ENCODE data around the gene GMCL2.

Gene GMCL2

GRCh38 chr5:178213748-178214151 lies 26.6 kb upstream of the GMCL2 start:
- Mint-ChIP-seq H3K4me1 (peaks cover 20% of the 10 kb centered on the region), H3K27me3 (no peaks in the 10 kb centered on the region), H3K4me3 (peak overlapping the region; percentile 37), H3K9me3 (no peaks in the 10 kb centered on the region), H3K27ac (peak overlapping the region; percentile 75), H3K36me3 (ENCODE audit: low read depth) (peaks cover 78% of the 10 kb centered on the region)
- DNase-seq (no peak), ATAC-seq (no peak)

GRCh38 chr5:178213003-178213461 lies 25.9 kb upstream of the GMCL2 start:
- H3K27me3 Mint-ChIP-seq: no peaks in the 10 kb centered on the region
- no peak overlapping the region for H3K4me3 Mint-ChIP-seq
- peaks cover 80% of the 10 kb centered on the region for H3K36me3 Mint-ChIP-seq (ENCODE audit: low read depth)
- peak; percentile 5 for ATAC-seq
- peak overlapping the region; percentile 75 for H3K27ac Mint-ChIP-seq
- peaks cover 23% of the 10 kb centered on the region for H3K4me1 Mint-ChIP-seq
- H3K9me3 Mint-ChIP-seq: no peaks in the 10 kb centered on the region
- DNase-seq: no peak

GRCh38 chr5:178212241-178213002 lies 25.3 kb upstream of the GMCL2 start:
- Mint-ChIP-seq H3K9me3 (no peaks in the 10 kb centered on the region), H3K4me3 (no peak overlapping the region), H3K27me3 (no peaks in the 10 kb centered on the region), H3K36me3 (ENCODE audit: low read depth) (peaks cover 86% of the 10 kb centered on the region), H3K4me1 (peaks cover 29% of the 10 kb centered on the region), H3K27ac (peak overlapping the region; percentile 55)
- ATAC-seq (peak; percentile 2), DNase-seq (no peak)

- peak overlapping the region; percentile 59 for H3K27ac Mint-ChIP-seq
- H3K36me3 Mint-ChIP-seq (ENCODE audit: low read depth): peaks cover 87% of the 10 kb centered on the region
- no peaks in the 10 kb centered on the region for H3K9me3 Mint-ChIP-seq
- peak overlapping the region; percentile 6 for H3K4me3 Mint-ChIP-seq
- H3K4me1 Mint-ChIP-seq: peaks cover 40% of the 10 kb centered on the region
- ATAC-seq (no peak), DNase-seq (no peak)
- H3K27me3 Mint-ChIP-seq: no peaks in the 10 kb centered on the region
Measured at GRCh38 chr5:178211095-178212048, 24.2 kb upstream of the GMCL2 start.

- no peaks in the 10 kb centered on the region for H3K9me3 Mint-ChIP-seq
- DNase-seq: no peak
- H3K27me3 Mint-ChIP-seq: no peaks in the 10 kb centered on the region
- peaks cover 43% of the 10 kb centered on the region for H3K4me1 Mint-ChIP-seq
- H3K4me3 Mint-ChIP-seq: no peak overlapping the region
- peaks cover 89% of the 10 kb centered on the region for H3K36me3 Mint-ChIP-seq (ENCODE audit: low read depth)
- peak overlapping the region; percentile 71 for H3K27ac Mint-ChIP-seq
- no peak for ATAC-seq
Measured at GRCh38 chr5:178210686-178211085, 23.5 kb upstream of the GMCL2 start.

GRCh38 chr5:178210073-178210535 lies 22.9 kb upstream of the GMCL2 start:
- peak overlapping the region; percentile 71 for H3K27ac Mint-ChIP-seq
- H3K27me3 Mint-ChIP-seq: no peaks in the 10 kb centered on the region
- no peak for ATAC-seq
- H3K9me3 Mint-ChIP-seq: no peaks in the 10 kb centered on the region
- peaks cover 47% of the 10 kb centered on the region for H3K4me1 Mint-ChIP-seq
- peak overlapping the region; percentile 21 for H3K4me3 Mint-ChIP-seq
- peaks cover 91% of the 10 kb centered on the region for H3K36me3 Mint-ChIP-seq (ENCODE audit: low read depth)
- DNase-seq: no peak

GRCh38 chr5:178209334-178210072 lies 22.3 kb upstream of the GMCL2 start:
- Mint-ChIP-seq H3K9me3 (no peaks in the 10 kb centered on the region), H3K4me3 (peak overlapping the region; percentile 39), H3K27ac (peak overlapping the region; percentile 71), H3K27me3 (no peaks in the 10 kb centered on the region), H3K4me1 (peaks cover 47% of the 10 kb centered on the region), H3K36me3 (ENCODE audit: low read depth) (peaks cover 86% of the 10 kb centered on the region)
- DNase-seq: no peak
- ATAC-seq: no peak

GRCh38 chr5:178208540-178209227 lies 21.5 kb upstream of the GMCL2 start:
- ATAC-seq (no peak), DNase-seq (no peak)
- Mint-ChIP-seq H3K4me1 (peaks cover 48% of the 10 kb centered on the region), H3K27ac (peak overlapping the region; percentile 71), H3K36me3 (ENCODE audit: low read depth) (peaks cover 84% of the 10 kb centered on the region), H3K27me3 (peaks cover 3% of the 10 kb centered on the region), H3K9me3 (no peaks in the 10 kb centered on the region), H3K4me3 (peak overlapping the region; percentile 39)

- H3K36me3 Mint-ChIP-seq (ENCODE audit: low read depth): peaks cover 77% of the 10 kb centered on the region
- DNase-seq: no peak
- no peaks in the 10 kb centered on the region for H3K9me3 Mint-ChIP-seq
- H3K4me1 Mint-ChIP-seq: peaks cover 48% of the 10 kb centered on the region
- ATAC-seq: no peak
- H3K27ac Mint-ChIP-seq: peak overlapping the region; percentile 86
- peaks cover 3% of the 10 kb centered on the region for H3K27me3 Mint-ChIP-seq
- peak overlapping the region; percentile 92 for H3K4me3 Mint-ChIP-seq
Measured at GRCh38 chr5:178207917-178208280, 20.7 kb upstream of the GMCL2 start.

GRCh38 chr5:178207183-178207916 lies 20.2 kb upstream of the GMCL2 start:
- H3K4me3 Mint-ChIP-seq: peak overlapping the region; percentile 92
- DNase-seq: no peak
- H3K9me3 Mint-ChIP-seq: no peaks in the 10 kb centered on the region
- H3K36me3 Mint-ChIP-seq (ENCODE audit: low read depth): peaks cover 74% of the 10 kb centered on the region
- peak overlapping the region; percentile 86 for H3K27ac Mint-ChIP-seq
- peaks cover 51% of the 10 kb centered on the region for H3K4me1 Mint-ChIP-seq
- no peak for ATAC-seq
- H3K27me3 Mint-ChIP-seq: peaks cover 3% of the 10 kb centered on the region

GRCh38 chr5:178206166-178207101 lies 19.3 kb upstream of the GMCL2 start:
- Mint-ChIP-seq H3K36me3 (ENCODE audit: low read depth) (peaks cover 65% of the 10 kb centered on the region), H3K4me3 (peak overlapping the region; percentile 92), H3K27me3 (peaks cover 3% of the 10 kb centered on the region), H3K4me1 (peaks cover 53% of the 10 kb centered on the region), H3K27ac (peak overlapping the region; percentile 89), H3K9me3 (no peaks in the 10 kb centered on the region)
- DNase-seq: no peak
- no peak for ATAC-seq

GRCh38 chr5:178205749-178206047 lies 18.5 kb upstream of the GMCL2 start:
- Mint-ChIP-seq H3K4me3 (peak overlapping the region; percentile 92), H3K27me3 (peaks cover 3% of the 10 kb centered on the region), H3K4me1 (peaks cover 53% of the 10 kb centered on the region), H3K9me3 (no peaks in the 10 kb centered on the region), H3K27ac (peak overlapping the region; percentile 89), H3K36me3 (ENCODE audit: low read depth) (peaks cover 58% of the 10 kb centered on the region)
- ATAC-seq (no peak), DNase-seq (no peak)

All from activated naive CD8-positive, alpha-beta T cell treated with anti-CD3 and anti-CD28 coated beads, Interleukin-2, amount 50 U/mL, for 24 hours (primary cell).